Left lung (tissue), 14 donors: Measurements from ENCODE around the gene CACNA1F. TPM values are rescaled to one million over a fixed set of nuclear protein-coding genes. Genes with fewer than 3 reads are reported as not detected.

ENCODE experiments used
- ATAC-seq: fragments of 200-7000 bp; cut with Tn5 transposase; one replicate; pipeline ENCODE4 v1.9.1; 2020; ENCODE audit warnings: moderate library complexity
- DNase-seq, 4 donors: peaks; one replicate each; pipeline ENCODE4 v3.0.0-alpha.2; 2013 to 2020
- H3K27ac ChIP-seq, 2 donors: fragments of 200-600 bp; sonication (generic) in 1 of 2; one replicate each; pipeline versions ENCODE4 v1.5.0 to v1.8.0; 2020 to 2021
- H3K27me3 ChIP-seq, 2 donors: fragments of 200-600 bp; sonication (generic) in 1 of 2; one replicate each; pipeline versions ENCODE4 v1.5.0 to v1.8.0; 2020 to 2021
- H3K36me3 ChIP-seq, 2 donors: fragments of 200-600 bp; sonication (generic) in 1 of 2; one replicate each; pipeline versions ENCODE4 v1.5.0 to v1.8.0; 2020 to 2021
- H3K4me1 ChIP-seq, 2 donors: fragments of 200-600 bp; one replicate each; pipeline ENCODE4 v1.8.0; 2021
- H3K4me3 ChIP-seq, 2 donors: fragments of 200-600 bp; sonication (generic) in 1 of 2; one replicate each; pipeline versions ENCODE4 v1.5.0 to v1.8.0; 2020 to 2021; ENCODE audit warnings: mild to moderate bottlenecking in 1 of 2
- H3K9me3 ChIP-seq, 2 donors: fragments of 200-600 bp; sonication (generic) in 1 of 2; one replicate each; pipeline versions ENCODE4 v1.5.0 to v1.8.0; 2020 to 2021
- CTCF ChIP-seq, 2 donors: fragments of 200-600 bp; sonication (generic) in 1 of 2; IDR thresholded peaks; one replicate each; pipeline versions ENCODE4 v1.5.0 to v1.8.0; 2021; ENCODE audit warnings: antibody characterized with exemption in 2 of 2
- intact Hi-C, 2 donors: fragments of 100-400 bp; cut with DNase I; formaldehyde crosslinking; loops; one replicate each; pipeline versions ENCODE4 v1.11.2 to v1.14.2; 2022
- long read RNA-seq, 12 donors: library from polyadenylated mRNA in 2 of 12; unstranded in 2 of 12; transcript quantifications; one replicate each; pipeline ENCODE4 v2.0.0 and lab custom pipeline, GENCODE V29; 2019 to 2026
- polyA plus RNA-seq, 6 donors: library from polyadenylated mRNA; unstranded; fragments of 120-200 nt; gene quantifications; one replicate each; pipeline ENCODE4 v1.2.1, GENCODE V29; 2013; ENCODE audit not compliant: insufficient read length in 6 of 6
- total RNA-seq, 2 donors: library from RNA; stranded (reverse); fragmentation: NEBNext Ultra II Directional; extraction: Animal tissue kit (Norgen Biotek cat#: 25700); gene quantifications; one replicate each; pipeline ENCODE4 v1.2.1, GENCODE V29; 2021
- donor health status: DM: no; HTN: yes; CAD: no.
- donor health status: DM: no; HTN: no; CAD: no.

The CACNA1F gene
- total RNA-seq (under 1 TPM; 0.21 to 0.73 TPM), polyA plus RNA-seq (under 1 TPM; 0.20 to 0.63 (median 0.25) TPM)
- long read RNA-seq, donor 1: 0 reads
- long read RNA-seq, donor 2: 0 reads
- long read RNA-seq, donor 3: 0 reads
- long read RNA-seq, donor 4: 0 reads
- long read RNA-seq, donor 5: 0 reads
- long read RNA-seq, donor 6: 0 reads
- long read RNA-seq, donor 7: 0 reads
- long read RNA-seq, donor 8: 0 reads
- long read RNA-seq, donor 9: 0 reads
- long read RNA-seq, donor 10: 0 reads
- long read RNA-seq, donor 11: 0 reads
- long read RNA-seq, donor 12: 0 reads

- Histone ChIP-seq H3K36me3 (no peaks in the 10 kb centered on the region), H3K27me3 (no peaks in the 10 kb centered on the region), H3K4me3 (no peak within 1 kb of the TSS), H3K4me1 (peaks cover 0 to 17% of the 10 kb centered on the region in 2 donors), H3K9me3 (no peaks in the 10 kb centered on the region), H3K27ac (no peak within 1 kb of the TSS)
- no peak for TF ChIP-seq CTCF (IDR thresholded peaks at IDR 0.05)
- intact Hi-C loops: no loop called here
- DNase-seq (no peak), ATAC-seq (no peak)
Observed at GRCh38 chrX:49233176-49233575, at the start of gene CACNA1F. TSS of gene CACNA1F (minus strand) at chrX:49233340. CDS start at chrX:49233309, 31 bp downstream.

GRCh38 chrX:49282647-49283011 is 49.5 kb upstream of the CACNA1F start:
- Histone ChIP-seq H3K27me3 (no peaks in the 10 kb centered on the region), H3K4me1 (no peaks in the 10 kb centered on the region), H3K9me3 (no peaks in the 10 kb centered on the region), H3K27ac (no peak overlapping the region), H3K36me3 (no peaks in the 10 kb centered on the region), H3K4me3 (no peak overlapping the region)
- ATAC-seq: no peak
- intact Hi-C loops: no loop called here
- DNase-seq: peak in 1 of 4 donors; percentile 28
- no peak for TF ChIP-seq CTCF (IDR thresholded peaks at IDR 0.05)

GRCh38 chrX:49278081-49278480 is 44.9 kb upstream of the CACNA1F start:
- TF ChIP-seq CTCF (IDR thresholded peaks at IDR 0.05): no peak
- Histone ChIP-seq H3K27me3 (no peaks in the 10 kb centered on the region), H3K4me1 (peaks cover 0 to 2% of the 10 kb centered on the region in 2 donors), H3K27ac (no peak overlapping the region), H3K36me3 (no peaks in the 10 kb centered on the region), H3K4me3 (no peak overlapping the region), H3K9me3 (no peaks in the 10 kb centered on the region)
- no peak for DNase-seq
- intact Hi-C loops: no loop called here
- no peak for ATAC-seq

DNA sequence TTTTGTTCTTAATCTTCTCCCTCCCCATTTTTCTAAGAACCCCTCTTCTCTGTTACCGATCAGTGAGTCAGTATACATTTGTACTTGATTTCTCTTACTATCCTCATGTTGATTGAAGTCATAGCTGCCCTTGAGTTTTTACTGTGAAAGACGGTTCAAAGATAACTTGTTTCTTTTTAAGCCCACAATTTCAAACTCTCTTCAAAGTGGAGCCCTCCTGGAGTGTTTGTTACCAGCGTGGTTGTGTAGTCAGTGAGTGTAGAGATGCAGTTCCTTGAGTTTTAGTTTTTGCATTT is 44.3 kb upstream of the CACNA1F start:
- Histone ChIP-seq H3K36me3 (no peaks in the 10 kb centered on the region), H3K27ac (no peak overlapping the region), H3K4me1 (peaks cover 0 to 8% of the 10 kb centered on the region in 2 donors), H3K4me3 (no peak overlapping the region), H3K9me3 (no peaks in the 10 kb centered on the region), H3K27me3 (no peaks in the 10 kb centered on the region)
- DNase-seq: no peak
- intact Hi-C loops: no loop called here
- no peak for TF ChIP-seq CTCF (IDR thresholded peaks at IDR 0.05)
- no peak for ATAC-seq

- TF ChIP-seq CTCF (IDR thresholded peaks at IDR 0.05): no peak
- Histone ChIP-seq H3K27ac (no peak overlapping the region), H3K27me3 (no peaks in the 10 kb centered on the region), H3K36me3 (no peaks in the 10 kb centered on the region), H3K4me3 (no peak overlapping the region), H3K9me3 (no peaks in the 10 kb centered on the region), H3K4me1 (peaks cover 4 to 14% of the 10 kb centered on the region in 2 donors)
- DNase-seq (no peak), ATAC-seq (no peak)
- intact Hi-C loops: no loop called here
Observed at GRCh38 chrX:49276671-49277534, 43.8 kb upstream of the CACNA1F start.
